Ovary (tissue), 3 donors: ENCODE measurements around the gene KCNV2.

Experiments used
- CTCF ChIP-seq, 3 donors: fragments of 450-650 bp in 2 of 3; fragments of 200-600 bp in 1 of 3; IDR thresholded peaks; one replicate each; pipeline versions ENCODE4 v1.5.1 to v1.8.0; 2016 to 2022; ENCODE audit warnings: antibody characterized with exemption in 3 of 3, mild to moderate bottlenecking in 1 of 3
- EP300 ChIP-seq: sonication (generic); formaldehyde crosslinking; IDR thresholded peaks from one replicate; pipeline ENCODE4 v1.6.1; 2017; ENCODE audit warnings: antibody characterized with exemption
- POLR2A ChIP-seq: fragments of 450-650 bp; IDR thresholded peaks from one replicate; pipeline ENCODE4 v1.6.1; 2017; ENCODE audit warnings: antibody characterized with exemption, mild to moderate bottlenecking, moderate library complexity
- donor health status: DM: no; HTN: no; CAD: no.

- TF ChIP-seq EP300 (no peak), CTCF (IDR thresholded peaks at IDR 0.05) (no peak), POLR2A (no peak)
These were observed 50.7 kb downstream of the KCNV2 start for GRCh38 chr9:2767800-2768677.
